ENCODE results near the gene ECHDC3. TPM values are rescaled to one million over a fixed set of nuclear protein-coding genes. Genes with fewer than 3 reads are reported as not detected.

Gene ECHDC3
- polyA plus RNA-seq, 1 of the 3 experiments (the other 2 are of a cell fraction), result 13.5 TPM

DNA sequence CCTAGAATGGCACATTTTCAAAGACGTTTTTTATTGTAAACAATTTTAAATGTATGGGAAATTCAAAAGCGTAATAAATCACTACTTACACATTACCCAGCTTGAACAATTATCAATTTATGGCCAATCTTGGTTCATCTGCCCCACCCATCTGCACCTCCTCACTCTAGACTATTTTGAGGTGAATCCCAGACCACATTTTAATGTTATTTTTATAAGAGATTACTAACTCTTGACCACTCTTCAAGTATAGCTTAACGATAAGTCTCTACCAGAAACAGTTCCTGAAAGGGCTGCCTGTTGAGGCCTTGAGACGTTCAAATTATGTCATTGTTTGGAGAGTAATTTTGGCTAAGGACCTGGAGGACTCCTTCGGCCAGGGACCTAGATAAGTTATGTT, 33.2 kb downstream of the ECHDC3 start:
- Histone ChIP-seq H3K79me2 (ENCODE audit: insufficient read depth) (no peaks in the 10 kb centered on the region), H4K20me1 (ENCODE audit: insufficient read depth) (no peaks in the 10 kb centered on the region), H3F3A (replicated peaks; ENCODE audit: insufficient read depth) (no peaks in the 10 kb centered on the region), H3K27me3 (ENCODE audit: insufficient read depth) (no peaks in the 10 kb centered on the region), H3K4me1 (ENCODE audit: control insufficient read depth in 1 of 2, insufficient read depth in 2 of 2, low read depth in 1 of 2, low read length in 1 of 2) (no peaks in the 10 kb centered on the region), H3K9ac (no peak overlapping the region), H2AFZ (ENCODE audit: low read depth) (no peak overlapping the region), H3K36me3 (replicated peaks in 1 of 2; ENCODE audit: control insufficient read depth in 1 of 2, insufficient read depth in 2 of 2, low read length in 1 of 2) (no peaks in the 10 kb centered on the region), H3K9me2 (no peaks in the 10 kb centered on the region), H3K4me2 (no peak overlapping the region), H3K4me3 (ENCODE audit: low read depth in 2 of 2, low read length in 1 of 2) (no peak overlapping the region), H3K9me3 (no peaks in the 10 kb centered on the region), H3K27ac (ENCODE audit: low read depth in 2 of 2, low read length in 1 of 2) (no peak overlapping the region)
- ChIA-PET POLR2A (no interaction called here), CTCF (interaction anchor here (1.0 to 1.2 kb wide), 2 partner anchors 44 to 211 kb away, joined by 3 to 4 read pairs; no protein-coding TSS in a partner anchor)
- DNase-seq, result no peak
- TF ChIP-seq MEF2A (IDR thresholded peaks at IDR 0.05; ENCODE audit: borderline replicate concordance, low read depth) (no peak), TAF1 (IDR thresholded peaks at IDR 0.05; ENCODE audit: borderline replicate concordance, low read depth, low read length) (no peak), NRF1 (IDR thresholded peaks at IDR 0.05; ENCODE audit: low read depth, low read length) (no peak), POLR2AphosphoS5 (IDR thresholded peaks at IDR 0.05; ENCODE audit: low read depth, low read length) (no peak), FOSL2 (IDR thresholded peaks at IDR 0.05; ENCODE audit: borderline replicate concordance, low read depth) (no peak), JUND (IDR thresholded peaks at IDR 0.05) (no peak), NFIC (IDR thresholded peaks at IDR 0.05; ENCODE audit: borderline replicate concordance) (no peak), SMC3 (IDR thresholded peaks at IDR 0.05; ENCODE audit: low read depth, low read length) (no peak)
- TF ChIP-seq, protein P1, sequence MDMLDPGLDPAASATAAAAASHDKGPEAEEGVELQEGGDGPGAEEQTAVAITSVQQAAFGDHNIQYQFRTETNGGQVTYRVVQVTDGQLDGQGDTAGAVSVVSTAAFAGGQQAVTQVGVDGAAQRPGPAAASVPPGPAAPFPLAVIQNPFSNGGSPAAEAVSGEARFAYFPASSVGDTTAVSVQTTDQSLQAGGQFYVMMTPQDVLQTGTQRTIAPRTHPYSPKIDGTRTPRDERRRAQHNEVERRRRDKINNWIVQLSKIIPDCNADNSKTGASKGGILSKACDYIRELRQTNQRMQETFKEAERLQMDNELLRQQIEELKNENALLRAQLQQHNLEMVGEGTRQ (IDR thresholded peaks at IDR 0.05; ENCODE audit: borderline replicate concordance, low read depth, low read length), result no peak
- WGBS (ENCODE audit: low lambda C conversion rate), result 60% methylated on average over 5 of the region's 5 CpGs

DNA sequence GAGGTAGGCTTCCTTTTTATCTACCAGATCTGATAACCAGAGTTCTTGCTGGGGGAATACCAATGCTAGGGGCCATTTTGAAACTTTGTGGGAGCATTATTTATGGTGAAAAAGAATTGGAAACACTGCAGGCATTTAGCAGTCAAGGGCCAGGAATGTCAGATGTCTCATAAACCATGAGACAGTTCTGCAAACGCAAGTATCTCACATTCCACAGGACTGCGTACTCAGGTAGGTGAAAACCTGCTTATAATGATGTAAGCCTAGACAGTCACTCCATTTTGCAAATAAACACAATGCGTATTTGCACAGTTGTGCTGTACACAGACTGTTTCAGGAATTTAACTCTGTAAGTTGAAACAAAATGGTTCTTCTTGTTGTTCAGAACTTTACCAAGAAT, 33.9 kb downstream of the ECHDC3 start:
- ChIA-PET CTCF (interaction anchor here (1.0 kb wide), 1 partner anchor 44 kb away, joined by 3 read pairs; no protein-coding TSS in a partner anchor), POLR2A (no interaction called here)
- H3K4me1 ChIP-seq (ENCODE audit: control insufficient read depth in 1 of 2, insufficient read depth in 2 of 2, low read depth in 1 of 2, low read length in 1 of 2), result no peaks in the 10 kb centered on the region
- H2AFZ ChIP-seq (ENCODE audit: low read depth), result no peak overlapping the region
- no peak overlapping the region for H3K4me3 ChIP-seq (ENCODE audit: low read depth in 2 of 2, low read length in 1 of 2)
- H3K9me2 ChIP-seq, result no peaks in the 10 kb centered on the region
- H3K27ac ChIP-seq (ENCODE audit: low read depth in 2 of 2, low read length in 1 of 2), result no peak overlapping the region
- H4K20me1 ChIP-seq (ENCODE audit: insufficient read depth), result no peaks in the 10 kb centered on the region
- no peak overlapping the region for H3K4me2 ChIP-seq
- TF ChIP-seq RFX5 (IDR thresholded peaks at IDR 0.05; ENCODE audit: low read length) (no peak), JUND (IDR thresholded peaks at IDR 0.05) (no peak), GABPA (IDR thresholded peaks at IDR 0.05; ENCODE audit: low read depth) (no peak), MEF2A (IDR thresholded peaks at IDR 0.05; ENCODE audit: borderline replicate concordance, low read depth) (no peak), FOXJ3 (CRISPR knock-in tag; IDR thresholded peaks at IDR 0.05) (no peak), GATA2 (CRISPR knock-in tag; IDR thresholded peaks at IDR 0.05) (no peak), FOXM1 (IDR thresholded peaks at IDR 0.05; ENCODE audit: low read depth) (no peak), YY1 (IDR thresholded peaks at IDR 0.05; ENCODE audit: low read depth) (no peak), RCOR1 (IDR thresholded peaks at IDR 0.05; ENCODE audit: low read length) (no peak)
- TF ChIP-seq, protein P2, sequence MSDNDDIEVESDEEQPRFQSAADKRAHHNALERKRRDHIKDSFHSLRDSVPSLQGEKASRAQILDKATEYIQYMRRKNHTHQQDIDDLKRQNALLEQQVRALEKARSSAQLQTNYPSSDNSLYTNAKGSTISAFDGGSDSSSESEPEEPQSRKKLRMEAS (IDR thresholded peaks at IDR 0.05; ENCODE audit: low read depth), result no peak
- TF ChIP-seq, protein P3, sequence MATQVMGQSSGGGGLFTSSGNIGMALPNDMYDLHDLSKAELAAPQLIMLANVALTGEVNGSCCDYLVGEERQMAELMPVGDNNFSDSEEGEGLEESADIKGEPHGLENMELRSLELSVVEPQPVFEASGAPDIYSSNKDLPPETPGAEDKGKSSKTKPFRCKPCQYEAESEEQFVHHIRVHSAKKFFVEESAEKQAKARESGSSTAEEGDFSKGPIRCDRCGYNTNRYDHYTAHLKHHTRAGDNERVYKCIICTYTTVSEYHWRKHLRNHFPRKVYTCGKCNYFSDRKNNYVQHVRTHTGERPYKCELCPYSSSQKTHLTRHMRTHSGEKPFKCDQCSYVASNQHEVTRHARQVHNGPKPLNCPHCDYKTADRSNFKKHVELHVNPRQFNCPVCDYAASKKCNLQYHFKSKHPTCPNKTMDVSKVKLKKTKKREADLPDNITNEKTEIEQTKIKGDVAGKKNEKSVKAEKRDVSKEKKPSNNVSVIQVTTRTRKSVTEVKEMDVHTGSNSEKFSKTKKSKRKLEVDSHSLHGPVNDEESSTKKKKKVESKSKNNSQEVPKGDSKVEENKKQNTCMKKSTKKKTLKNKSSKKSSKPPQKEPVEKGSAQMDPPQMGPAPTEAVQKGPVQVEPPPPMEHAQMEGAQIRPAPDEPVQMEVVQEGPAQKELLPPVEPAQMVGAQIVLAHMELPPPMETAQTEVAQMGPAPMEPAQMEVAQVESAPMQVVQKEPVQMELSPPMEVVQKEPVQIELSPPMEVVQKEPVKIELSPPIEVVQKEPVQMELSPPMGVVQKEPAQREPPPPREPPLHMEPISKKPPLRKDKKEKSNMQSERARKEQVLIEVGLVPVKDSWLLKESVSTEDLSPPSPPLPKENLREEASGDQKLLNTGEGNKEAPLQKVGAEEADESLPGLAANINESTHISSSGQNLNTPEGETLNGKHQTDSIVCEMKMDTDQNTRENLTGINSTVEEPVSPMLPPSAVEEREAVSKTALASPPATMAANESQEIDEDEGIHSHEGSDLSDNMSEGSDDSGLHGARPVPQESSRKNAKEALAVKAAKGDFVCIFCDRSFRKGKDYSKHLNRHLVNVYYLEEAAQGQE (IDR thresholded peaks at IDR 0.05; ENCODE audit: low read depth, low read length), result no peak
- no peaks in the 10 kb centered on the region for H3K36me3 ChIP-seq (replicated peaks in 1 of 2; ENCODE audit: control insufficient read depth in 1 of 2, insufficient read depth in 2 of 2, low read length in 1 of 2)
- DNase-seq, result no peak
- 69% methylated on average over 3 of the region's 3 CpGs for WGBS (ENCODE audit: low lambda C conversion rate)
- no peaks in the 10 kb centered on the region for H3K9me3 ChIP-seq
- H3K9ac ChIP-seq, result no peak overlapping the region
- H3K79me2 ChIP-seq (ENCODE audit: insufficient read depth), result no peaks in the 10 kb centered on the region
- no peaks in the 10 kb centered on the region for H3F3A ChIP-seq (replicated peaks; ENCODE audit: insufficient read depth)
- H3K27me3 ChIP-seq (ENCODE audit: insufficient read depth), result no peaks in the 10 kb centered on the region

All from SK-N-SH (cell line).